Heart right ventricle (tissue), 16 donors: Measurements from ENCODE around the gene MLXIPL. TPM values are rescaled to one million over a fixed set of nuclear protein-coding genes. Genes with fewer than 3 reads are reported as not detected.

Experiments used
- ATAC-seq, 8 donors: fragments of 200-7000 bp; cut with Tn5 transposase; one replicate each; pipeline ENCODE4 v1.9.1; 2020; ENCODE audit warnings: mild to moderate bottlenecking in 8 of 8, moderate library complexity in 8 of 8, moderate number of reproducible peaks in 1 of 8
- DNase-seq, 2 donors: peaks; one replicate each; pipeline ENCODE4 v3.0.0-alpha.2; 2020
- H3K27ac ChIP-seq, 10 donors: fragments of 200-600 bp; sonication (generic) in 2 of 10; one replicate each; pipeline versions ENCODE4 v1.5.0 to v1.8.0; 2020 to 2022; ENCODE audit warnings: mild to moderate bottlenecking in 3 of 10
- H3K27me3 ChIP-seq, 7 donors: fragments of 200-600 bp; one replicate each; pipeline ENCODE4 v1.8.0; 2021 to 2022; ENCODE audit warnings: mild to moderate bottlenecking in 2 of 7
- H3K36me3 ChIP-seq, 9 donors: fragments of 200-600 bp; sonication (generic) in 1 of 9; one replicate each; pipeline versions ENCODE4 v1.5.0 to v1.8.0; 2020 to 2022; ENCODE audit warnings: mild to moderate bottlenecking in 2 of 9
- H3K4me1 ChIP-seq, 9 donors: fragments of 200-600 bp; sonication (generic) in 1 of 9; one replicate each; pipeline versions ENCODE4 v1.5.0 to v1.8.0; 2020 to 2022; ENCODE audit warnings: mild to moderate bottlenecking in 4 of 9
- H3K4me3 ChIP-seq, 10 donors: fragments of 200-600 bp; sonication (generic) in 2 of 10; one replicate each; pipeline versions ENCODE4 v1.5.0 to v1.8.0; 2020 to 2022; ENCODE audit warnings: mild to moderate bottlenecking in 7 of 10, moderate library complexity in 2 of 10
- H3K9me3 ChIP-seq, 11 donors: fragments of 200-600 bp in 10 of 11; sonication (generic) in 2 of 11; one replicate each; pipeline versions ENCODE4 v1.5.0 to v1.8.0; 2013 to 2022; ENCODE audit warnings: mild to moderate bottlenecking in 2 of 11, control low read depth in 1 of 11, moderate library complexity in 1 of 11
- WGBS, 2 donors: extraction: QIAGEN DNeasy Blood & Tissue Kit; methylation state at CpG; one replicate each; pipeline ENCODE4 v1.1.7; 2013; ENCODE audit warnings: inconsistent platforms in 1 of 2; 5-methylcytosine and 5-hydroxymethylcytosine counted together
- intact Hi-C, 10 donors: fragments of 100-400 bp; cut with DNase I; formaldehyde crosslinking; loops; one replicate each; pipeline versions ENCODE4 v1.11.1 to v1.14.2; 2022
- polyA plus RNA-seq, 2 donors: library from polyadenylated mRNA; stranded (reverse); fragments of 200-250 nt; gene quantifications; one replicate each; pipeline ENCODE4 v1.2.3, GENCODE V29; 2013
- total RNA-seq, 10 donors: library from RNA; stranded (reverse); fragmentation: NEBNext Ultra II Directional in 3 of 10; extraction: Animal tissue kit (Norgen Biotek cat#: 25700) in 3 of 10; gene quantifications; one replicate each; pipeline versions ENCODE4 v1.2.1 to v1.2.4, GENCODE V29; 2021 to 2023
- TF ChIP-seq, protein P1 (sequence below), 9 donors: fragments of 200-600 bp; sonication (generic) in 2 of 9; IDR thresholded peaks; one replicate each; pipeline versions ENCODE4 v1.5.0 to v1.8.0; 2021 to 2022; ENCODE audit warnings: antibody characterized with exemption in 9 of 9, mild to moderate bottlenecking in 5 of 9, moderate library complexity in 1 of 9
- donor health status: Arrhythmogenic right ventricular cardiomyopathy.
- donor health status: ischemic (EF 13 %, LVEDD 7.1; RV severe dilation, severe dysfunction).
- donor health status: healthy with polysubstance abuse.
- donor health status: DM: no; HTN: yes; CAD: no.
- donor health status: DM: no; HTN: no; CAD: no.
- donor health status: ischemic (EF 25% LVEDD 6.9; RV normal size, moderate dysfunction).
- donor health status: ischemic (EF 25% LVEDD 5.7; RV mildly dilated, moderate dysfunction).
- donor health status: healthy.
- donor health status: DM: yes; HTN: yes; CAD: no.
- donor health status: Ischemic cardiomyopathy.
- donor health status: ischemic (EF 35%, LVEDD 5.7; RV mildly dilated, moderate dysfunction).
- donor health status: nonischemic (EF 11% LVEDD 7.7; RV severe dilation, severe dysfunction).
- donor health status: DM: yes; HTN: yes; CAD: no.
- donor health status: PGD.
- donor health status: ischemic (EF 29% LVEDD 5.4; RV normal size, mild dysfunction).
- donor health status: nonischemic (EF 23%, LVEDD 6.1; RV moderate dilation, normal function).

The MLXIPL gene
- total and polyA plus RNA-seq, 12 donors, result 0.28 to 22.8 (median 2.4) TPM; not detected in 2

DNA sequence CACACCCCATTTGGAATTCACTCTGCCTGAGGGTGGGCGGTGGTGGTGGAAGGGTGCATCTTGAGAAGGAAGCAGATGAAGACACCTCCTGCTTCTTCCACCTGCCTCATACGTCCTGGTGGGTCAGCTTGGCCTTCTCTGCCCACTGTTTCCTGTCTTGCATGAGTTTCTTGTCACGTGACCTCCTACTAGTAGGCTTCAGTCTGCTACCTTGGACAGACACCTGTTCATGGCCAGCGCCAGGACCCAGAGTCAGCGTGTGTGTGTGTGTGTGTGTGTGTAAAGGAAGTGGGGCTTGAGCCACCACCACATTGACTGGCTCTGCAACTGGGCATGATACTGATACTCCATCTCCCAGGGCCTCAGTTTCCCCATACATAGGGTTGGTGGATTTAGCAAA is 26.2 kb upstream of the MLXIPL start:
- H3K27ac ChIP-seq, result no peak overlapping the region
- ATAC-seq (no peak), DNase-seq (no peak)
- no peaks in the 10 kb centered on the region for H3K9me3 ChIP-seq
- 64 to 66% methylated on average over 5 of the region's 5 CpGs for WGBS, 2 donors
- H3K4me3 ChIP-seq, result no peak overlapping the region
- no peaks in the 10 kb centered on the region for H3K36me3 ChIP-seq
- TF ChIP-seq, protein P1, sequence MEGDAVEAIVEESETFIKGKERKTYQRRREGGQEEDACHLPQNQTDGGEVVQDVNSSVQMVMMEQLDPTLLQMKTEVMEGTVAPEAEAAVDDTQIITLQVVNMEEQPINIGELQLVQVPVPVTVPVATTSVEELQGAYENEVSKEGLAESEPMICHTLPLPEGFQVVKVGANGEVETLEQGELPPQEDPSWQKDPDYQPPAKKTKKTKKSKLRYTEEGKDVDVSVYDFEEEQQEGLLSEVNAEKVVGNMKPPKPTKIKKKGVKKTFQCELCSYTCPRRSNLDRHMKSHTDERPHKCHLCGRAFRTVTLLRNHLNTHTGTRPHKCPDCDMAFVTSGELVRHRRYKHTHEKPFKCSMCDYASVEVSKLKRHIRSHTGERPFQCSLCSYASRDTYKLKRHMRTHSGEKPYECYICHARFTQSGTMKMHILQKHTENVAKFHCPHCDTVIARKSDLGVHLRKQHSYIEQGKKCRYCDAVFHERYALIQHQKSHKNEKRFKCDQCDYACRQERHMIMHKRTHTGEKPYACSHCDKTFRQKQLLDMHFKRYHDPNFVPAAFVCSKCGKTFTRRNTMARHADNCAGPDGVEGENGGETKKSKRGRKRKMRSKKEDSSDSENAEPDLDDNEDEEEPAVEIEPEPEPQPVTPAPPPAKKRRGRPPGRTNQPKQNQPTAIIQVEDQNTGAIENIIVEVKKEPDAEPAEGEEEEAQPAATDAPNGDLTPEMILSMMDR (IDR thresholded peaks at IDR 0.05), result no peak
- H3K4me1 ChIP-seq, result peaks cover 0 to 8% (median 5%) of the 10 kb centered on the region in 9 donors
- intact Hi-C loops, result loop anchor here in 1 of 10 donors (2.0 kb wide), 1 partner anchor 14 kb away; no protein-coding TSS in a partner anchor
- peaks cover 5 to 75% (median 57%) of the 10 kb centered on the region in 7 donors for H3K27me3 ChIP-seq

DNA sequence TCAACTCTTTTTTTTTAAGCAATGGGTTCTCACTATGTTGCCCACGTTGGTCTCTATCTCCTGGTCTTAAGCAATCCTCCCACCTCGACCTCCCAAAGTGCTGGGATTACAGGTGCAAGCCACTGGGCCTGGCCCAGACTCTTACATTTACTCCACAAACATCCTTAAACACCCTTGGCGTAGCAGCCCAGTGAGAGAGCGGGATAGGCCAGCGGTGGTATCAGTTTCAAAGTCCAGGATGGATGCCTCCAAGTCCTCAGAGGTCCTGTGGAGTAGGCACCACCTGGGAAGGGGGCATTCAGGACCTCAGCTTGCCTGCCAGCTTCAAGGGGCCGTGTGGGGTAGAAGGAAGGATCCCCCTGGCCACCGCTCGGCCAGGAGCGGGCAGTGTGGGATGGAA is 25.3 kb upstream of the MLXIPL start:
- H3K9me3 ChIP-seq, result no peaks in the 10 kb centered on the region
- peaks cover 0 to 8% (median 5%) of the 10 kb centered on the region in 9 donors for H3K4me1 ChIP-seq
- intact Hi-C loops, result no loop called here
- TF ChIP-seq, protein P1 (IDR thresholded peaks at IDR 0.05), result no peak
- no peaks in the 10 kb centered on the region for H3K36me3 ChIP-seq
- DNase-seq (no peak), ATAC-seq (no peak)
- no peak overlapping the region for H3K27ac ChIP-seq
- WGBS, 2 donors, result 47 to 48% methylated on average over 9 of the region's 9 CpGs
- peaks cover 5 to 84% (median 59%) of the 10 kb centered on the region in 7 donors for H3K27me3 ChIP-seq
- H3K4me3 ChIP-seq, result no peak overlapping the region

DNA sequence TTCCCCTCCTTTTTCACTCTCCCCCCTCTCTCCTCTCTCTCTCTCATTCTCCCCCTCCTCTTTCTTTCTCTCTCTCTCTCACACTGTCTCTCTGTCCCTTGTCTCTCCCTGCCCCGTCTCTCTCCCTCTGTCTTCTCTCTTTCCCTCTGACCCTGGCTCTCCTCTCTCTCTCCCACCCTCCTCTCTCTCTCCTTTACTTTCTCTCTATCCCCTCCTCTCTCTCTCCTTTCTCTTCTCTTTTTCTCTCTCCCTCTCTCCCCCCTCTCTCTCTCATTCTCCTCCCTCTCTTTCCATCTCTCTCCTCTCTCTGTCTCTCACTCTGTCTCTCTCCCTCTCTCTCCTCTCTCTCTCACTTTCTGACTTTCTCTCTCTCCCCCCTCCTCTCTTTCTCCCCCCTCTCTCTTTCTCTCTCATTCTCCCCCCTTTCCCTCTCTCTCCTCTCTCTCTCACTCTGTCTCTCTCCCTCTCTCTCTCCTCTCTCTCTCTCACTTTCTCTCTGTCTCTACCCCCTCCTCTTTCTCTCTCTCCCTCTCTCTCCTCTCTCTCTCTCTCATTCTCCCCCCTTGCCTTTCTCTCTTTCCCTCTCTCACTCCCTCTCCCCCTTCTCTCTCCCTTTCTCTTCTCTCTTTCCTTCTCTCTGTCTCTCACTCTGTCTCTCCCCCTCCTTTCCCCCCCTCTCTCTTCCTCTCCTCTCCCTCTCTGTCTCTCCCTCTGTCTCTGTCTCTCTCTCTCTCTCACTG is 24.4 kb upstream of the MLXIPL start:
- peaks cover 5 to 89% (median 64%) of the 10 kb centered on the region in 7 donors for H3K27me3 ChIP-seq
- ATAC-seq (no peak), DNase-seq (no peak)
- 26 to 50% methylated on average over 1 of the region's 1 CpG for WGBS, 2 donors
- intact Hi-C loops, result no loop called here
- TF ChIP-seq, protein P1 (IDR thresholded peaks at IDR 0.05), result no peak
- H3K27ac ChIP-seq, result no peak overlapping the region
- H3K36me3 ChIP-seq, result no peaks in the 10 kb centered on the region
- H3K4me1 ChIP-seq, result peaks cover 0 to 8% (median 5%) of the 10 kb centered on the region in 9 donors
- H3K9me3 ChIP-seq, result no peaks in the 10 kb centered on the region
- H3K4me3 ChIP-seq, result no peak overlapping the region

DNA sequence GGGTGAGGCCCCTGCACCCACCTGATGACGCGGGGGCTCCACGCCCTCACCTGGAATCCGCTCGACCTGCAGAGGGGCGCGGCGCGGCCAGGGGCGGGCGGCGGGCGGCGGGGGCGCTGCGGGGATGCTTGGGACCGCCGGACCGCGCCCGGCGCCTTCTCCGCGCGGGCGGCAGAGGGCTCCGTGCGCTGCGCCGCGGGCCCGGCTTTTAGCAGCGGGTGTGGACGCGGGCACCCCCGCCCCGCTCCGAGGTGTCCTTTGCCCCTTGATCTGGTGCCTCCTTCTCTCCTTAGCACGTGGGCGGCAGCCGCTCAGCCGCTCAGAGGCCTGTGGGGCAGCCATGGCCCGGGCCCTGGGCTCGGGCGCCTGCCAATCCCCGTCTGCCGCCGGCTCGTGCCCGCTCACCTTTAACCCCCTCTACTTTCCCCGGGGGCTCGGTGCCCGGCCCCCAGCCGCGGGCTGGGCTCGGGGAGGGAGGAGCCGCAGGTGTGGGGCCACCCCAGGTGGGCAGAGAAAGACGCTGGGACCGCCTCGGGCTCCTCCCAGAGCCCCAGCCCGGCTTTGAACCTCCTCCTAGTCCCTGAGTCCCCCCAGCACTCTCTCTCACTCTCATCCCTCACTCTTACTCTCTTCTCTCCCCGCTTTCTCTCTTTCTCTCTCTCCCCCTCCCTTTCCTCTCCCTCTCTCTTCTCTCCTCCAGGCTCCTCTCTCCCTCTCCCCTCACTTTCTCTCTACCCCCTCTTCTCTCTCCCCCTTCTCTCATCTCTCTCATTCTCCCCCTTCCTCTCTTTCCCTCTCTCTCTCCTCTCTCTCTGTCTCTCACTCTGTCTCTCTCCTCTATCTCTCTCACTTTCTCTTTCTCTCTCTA is 23.6 kb upstream of the MLXIPL start:
- H3K36me3 ChIP-seq, result no peaks in the 10 kb centered on the region
- WGBS, 2 donors, result 1 to 2% methylated on average over 59 to 61 of the region's 62 CpGs
- no peak overlapping the region for H3K27ac ChIP-seq
- no peak for DNase-seq
- H3K9me3 ChIP-seq, result no peaks in the 10 kb centered on the region
- H3K4me3 ChIP-seq, result peak overlapping the region in 9 of 10 donors; percentile 6 to 53 (median 42)
- ATAC-seq, result peak in 4 of 8 donors; percentile 19 to 57 (median 30)
- intact Hi-C loops, result no loop called here
- TF ChIP-seq, protein P1 (IDR thresholded peaks at IDR 0.05), result peak in 4 of 9 donors; percentile 8 to 31 (median 19)
- H3K4me1 ChIP-seq, result peaks cover 0 to 8% (median 5%) of the 10 kb centered on the region in 9 donors
- H3K27me3 ChIP-seq, result peaks cover 5 to 97% (median 71%) of the 10 kb centered on the region in 7 donors
